ENCODE measurements around the gene KIF21A.

The KIF21A gene

GRCh38 chr12:39369756-39370155 lies 73.2 kb downstream of the KIF21A start:
- no peak overlapping the region for H3K4me3 ChIP-seq (replicated peaks; ENCODE audit: insufficient read depth, low read length)
- no peak overlapping the region for H3K27ac ChIP-seq (replicated peaks)

GRCh38 chr12:39368891-39369290 lies 74.0 kb downstream of the KIF21A start:
- TF ChIP-seq REST (IDR thresholded peaks at IDR 0.05; ENCODE audit: insufficient replicate concordance, low read depth) (no peak), SPI1 (IDR thresholded peaks at IDR 0.05; ENCODE audit: borderline replicate concordance, low read depth) (no peak), GABPA (IDR thresholded peaks at IDR 0.05; ENCODE audit: low read depth) (no peak), POLR2AphosphoS5 (IDR thresholded peaks at IDR 0.05; ENCODE audit: low read depth) (no peak), CTCF (IDR thresholded peaks at IDR 0.05; ENCODE audit: insufficient read depth, low read length) (no peak)
- no peaks in the 10 kb centered on the region for H3K27me3 ChIP-seq (ENCODE audit: insufficient read depth, poor library complexity, severe bottlenecking)
- no peak for DNase-seq (ENCODE audit: low read depth in 1 of 2, low spot score in 1 of 2)
- no peak overlapping the region for H3K27ac ChIP-seq (replicated peaks)
- H3K4me3 ChIP-seq (replicated peaks; ENCODE audit: insufficient read depth, low read length): no peak overlapping the region

More at GRCh38 chr12:39369756-39370155, 73.2 kb downstream of the KIF21A start:
- no peaks in the 10 kb centered on the region for H3K27me3 ChIP-seq (ENCODE audit: insufficient read depth, poor library complexity, severe bottlenecking)
- no peak for DNase-seq (ENCODE audit: low read depth in 1 of 2, low spot score in 1 of 2)
- TF ChIP-seq CTCF (IDR thresholded peaks at IDR 0.05; ENCODE audit: insufficient read depth, low read length) (no peak), GABPA (IDR thresholded peaks at IDR 0.05; ENCODE audit: low read depth) (no peak), SPI1 (IDR thresholded peaks at IDR 0.05; ENCODE audit: borderline replicate concordance, low read depth) (no peak), POLR2AphosphoS5 (IDR thresholded peaks at IDR 0.05; ENCODE audit: low read depth) (no peak), REST (IDR thresholded peaks at IDR 0.05; ENCODE audit: insufficient replicate concordance, low read depth) (no peak)

- no peak for TF ChIP-seq CTCF (IDR thresholded peaks at IDR 0.05; ENCODE audit: insufficient read depth, low read length)
- no peak for TF ChIP-seq POLR2AphosphoS5 (IDR thresholded peaks at IDR 0.05; ENCODE audit: low read depth)
- no peak for TF ChIP-seq GABPA (IDR thresholded peaks at IDR 0.05; ENCODE audit: low read depth)
- TF ChIP-seq REST (IDR thresholded peaks at IDR 0.05; ENCODE audit: insufficient replicate concordance, low read depth): no peak
- TF ChIP-seq SPI1 (IDR thresholded peaks at IDR 0.05; ENCODE audit: borderline replicate concordance, low read depth): no peak
- DNase-seq (ENCODE audit: low read depth in 1 of 2, low spot score in 1 of 2): no peak
- Histone ChIP-seq H3K27me3 (ENCODE audit: insufficient read depth, poor library complexity, severe bottlenecking) (no peaks in the 10 kb centered on the region), H3K4me3 (replicated peaks; ENCODE audit: insufficient read depth, low read length) (no peak overlapping the region), H3K27ac (replicated peaks) (no peak overlapping the region)
These were observed 74.8 kb downstream of the KIF21A start for GRCh38 chr12:39368096-39368495.
